GM23248 (cell line): ENCODE measurements around the gene KDM3B. TPM values are rescaled to one million over a fixed set of nuclear protein-coding genes. Genes with fewer than 3 reads are reported as not detected.
"Not testable (repeated sequence)": the region's sequence is repeated elsewhere in the genome, so short reads cannot be mapped to it uniquely, and the experiment has no call there.

Source experiments
- DNase-seq: peaks from one replicate; pipeline ENCODE4 v3.0.0-alpha.2; 2015
- H2AFZ ChIP-seq: fragments of 200-600 bp; sonication (generic); 2 replicates; pipeline ENCODE4 v1.6.1; 2016; ENCODE audit warnings: antibody characterized with exemption
- H3F3A ChIP-seq: fragments of 200-600 bp; sonication (generic); 2 replicates; pipeline ENCODE4 v1.6.1; 2016; ENCODE audit warnings: mild to moderate bottlenecking, antibody characterized with exemption, mixed run types; ENCODE audit not compliant: insufficient read depth
- H3K27ac ChIP-seq: fragments of 200-600 bp; sonication (generic); 2 replicates; pipeline ENCODE4 v1.5.1; 2016; ENCODE audit warnings: mild to moderate bottlenecking
- H3K27me3 ChIP-seq: fragments of 200-600 bp; sonication (generic); replicated peaks from 2 replicates; pipeline ENCODE4 v1.6.1; 2016; ENCODE audit warnings: mild to moderate bottlenecking; ENCODE audit not compliant: insufficient read depth
- H3K36me3 ChIP-seq: fragments of 200-600 bp; sonication (generic); 2 replicates; pipeline ENCODE4 v1.6.1; 2016; ENCODE audit warnings: low read depth, mild to moderate bottlenecking
- H3K4me1 ChIP-seq: fragments of 200-600 bp; sonication (generic); 2 replicates; pipeline ENCODE4 v1.6.1; 2016; ENCODE audit warnings: mild to moderate bottlenecking; ENCODE audit not compliant: insufficient read depth
- H3K4me2 ChIP-seq: fragments of 200-600 bp; sonication (generic); one replicate; pipeline ENCODE4 v1.6.1; 2016; ENCODE audit warnings: mild to moderate bottlenecking; ENCODE audit not compliant: unreplicated experiment
- H3K4me3 ChIP-seq: fragments of 200-600 bp; sonication (generic); 2 replicates; pipeline ENCODE4 v1.5.1; 2016; ENCODE audit warnings: mild to moderate bottlenecking
- H3K79me2 ChIP-seq: fragments of 200-600 bp; sonication (generic); 2 replicates; pipeline ENCODE4 v1.6.1; 2016; ENCODE audit warnings: mild to moderate bottlenecking; ENCODE audit not compliant: insufficient read depth
- H3K9ac ChIP-seq: fragments of 200-600 bp; sonication (generic); 2 replicates; pipeline ENCODE4 v1.6.1; 2016; ENCODE audit warnings: mild to moderate bottlenecking
- H3K9me2 ChIP-seq: fragments of 200-600 bp; sonication (generic); 2 replicates; pipeline ENCODE4 v1.6.1; 2016; ENCODE audit warnings: mixed run types, mild to moderate bottlenecking, moderate library complexity; ENCODE audit not compliant: insufficient read depth
- H3K9me3 ChIP-seq: fragments of 200-600 bp; sonication (generic); one replicate; pipeline ENCODE4 v1.6.1; 2017; ENCODE audit warnings: low read depth
- H4K20me1 ChIP-seq: fragments of 200-600 bp; sonication (generic); 2 replicates; pipeline ENCODE4 v1.6.0; 2016; ENCODE audit not compliant: insufficient read depth
- EZH2 ChIP-seq: fragments of 200-600 bp; sonication (generic); IDR thresholded peaks from 2 replicates; pipeline ENCODE4 v1.6.1; 2018; ENCODE audit warnings: antibody characterized with exemption, mild to moderate bottlenecking; ENCODE audit not compliant: insufficient read depth, poor library complexity, severe bottlenecking
- EZH2phosphoT487 ChIP-seq: fragments of 200-600 bp; sonication (generic); IDR thresholded peaks from 2 replicates; pipeline ENCODE4 v1.6.1; 2018; ENCODE audit warnings: antibody characterized with exemption, moderate library complexity, mild to moderate bottlenecking, low read depth; ENCODE audit not compliant: insufficient read depth
- WGBS, 2 experiments: methylation state at CpG; one replicate each; pipeline ENCODE4 v1.1.6; 2015 to 2017; ENCODE audit warnings: low lambda C conversion rate in 2 of 2, low coverage in 1 of 2; ENCODE audit errors: missing lambda C conversion rate in 2 of 2; 5-methylcytosine and 5-hydroxymethylcytosine counted together
- in situ Hi-C: fragments of 300-500 bp; cut with MboI; formaldehyde crosslinking; loops from 2 replicates; pipeline ENCODE4 v1.15.0; 2020
- polyA plus RNA-seq: library from polyadenylated mRNA; unstranded; fragments of >200 nt; fragmentation: Nextera tagmentation; extraction: Ambion mirVana; gene quantifications from 2 replicates; pipeline ENCODE4 v1.2.1, GENCODE V29; 2016
- total RNA-seq: library from RNA; depleted of rRNA; stranded (reverse); fragments of >200 nt; shearing (Covaris generic); gene quantifications from 2 replicates; pipeline ENCODE4 v1.2.3, GENCODE V29; 2014

KDM3B gene
- total and polyA plus RNA-seq, 2 experiments from 2014 or later = 12.6 to 28.3 TPM

DNA sequence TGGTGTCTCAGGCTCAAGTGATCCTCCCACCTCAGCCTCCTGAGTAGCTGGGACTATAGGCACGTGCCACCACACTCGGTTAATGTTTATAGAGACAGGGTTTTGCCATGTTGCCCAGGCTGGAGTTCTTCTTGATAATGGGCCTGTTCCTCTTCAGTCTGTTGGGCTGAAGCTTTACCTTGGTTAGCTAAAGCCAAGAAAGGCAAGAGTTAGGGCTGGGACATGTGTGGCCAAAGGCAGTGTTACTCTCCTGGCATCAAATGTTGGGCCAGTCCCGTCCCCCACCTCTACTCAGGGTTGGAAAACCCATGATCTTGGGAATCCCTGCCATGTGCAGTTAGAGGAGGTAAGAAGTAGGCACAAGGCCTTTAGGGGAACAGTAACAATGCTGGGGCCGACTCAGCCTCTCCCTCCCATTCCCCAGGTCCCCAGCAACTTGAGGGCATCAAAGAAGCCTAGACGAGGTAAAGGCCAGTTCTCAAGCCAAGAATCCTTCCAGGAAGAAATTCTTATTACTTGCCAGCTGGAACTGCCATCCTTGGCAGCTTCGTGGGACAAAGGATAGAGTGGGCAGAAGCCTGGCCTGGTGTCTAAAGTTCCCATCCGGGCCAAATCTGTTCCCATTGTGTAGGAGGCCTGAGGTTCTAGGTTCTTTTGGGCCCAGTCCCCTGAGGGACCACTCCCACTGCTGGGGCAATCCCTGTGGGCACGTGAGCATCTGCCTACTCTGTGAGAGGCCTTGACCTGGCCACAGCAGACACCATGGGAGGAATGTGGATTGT lies 117.2 kb downstream of the KDM3B start:
- Histone ChIP-seq H3K4me1 (peaks cover 21% of the 10 kb centered on the region), H3F3A (peaks cover 51% of the 10 kb centered on the region), H3K27me3 (no peaks in the 10 kb centered on the region), H2AFZ (no peak overlapping the region), H3K79me2 (peaks cover 37% of the 10 kb centered on the region), H3K4me2 (no peak overlapping the region), H3K9ac (no peak overlapping the region), H3K4me3 (0 out of 2 replicates have a peak overlapping the region, but pooled peaks have one; percentile 85), H3K9me3 (no peaks in the 10 kb centered on the region), H4K20me1 (peaks cover 20% of the 10 kb centered on the region), H3K27ac (peak overlapping the region; percentile 9), H3K36me3 (peaks cover 22% of the 10 kb centered on the region; the same call in 1 of the 2 replicates), H3K9me2 (no peaks in the 10 kb centered on the region)
- WGBS, 2 experiments = 15 to 23% methylated on average over 8 of the region's 8 CpGs
- peak; percentile 59 for DNase-seq
- in situ Hi-C loops = no loop called here
- TF ChIP-seq EZH2phosphoT487 (no peak), EZH2 (no peak)

DNA sequence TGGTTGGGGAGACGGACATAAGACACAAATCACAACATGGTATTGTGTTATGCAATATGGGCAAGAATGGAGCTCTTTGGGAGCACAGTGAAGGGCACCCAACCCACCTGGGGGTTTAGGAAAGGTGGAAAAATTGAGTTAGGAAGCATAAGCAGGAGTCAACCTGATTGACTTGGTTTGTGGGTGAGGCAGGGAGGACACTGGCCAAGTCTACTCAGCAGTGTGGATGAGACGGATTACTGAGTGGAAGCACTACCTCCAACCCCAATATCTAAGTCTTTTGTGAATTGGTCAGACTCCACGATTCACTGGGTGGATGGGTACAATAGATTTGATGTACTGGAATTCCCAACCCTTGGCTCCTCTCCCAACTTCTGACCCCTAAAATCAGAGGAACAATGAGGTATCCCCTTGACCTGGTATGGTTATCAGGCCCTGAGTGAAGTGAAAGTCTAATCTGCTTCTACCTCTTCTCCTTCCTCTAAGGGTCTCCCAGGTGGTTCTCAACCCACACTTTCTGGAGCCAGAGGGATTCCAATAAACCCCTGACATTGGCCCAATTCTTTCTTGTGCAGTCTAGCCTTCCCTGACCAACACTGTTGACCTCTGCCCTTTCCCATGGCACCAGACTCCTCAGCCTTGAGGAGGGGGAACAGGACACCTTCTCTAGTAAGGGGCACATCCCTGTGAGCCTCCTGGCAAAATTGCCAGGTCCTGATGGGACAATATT lies 118.0 kb downstream of the KDM3B start:
- in situ Hi-C loops = no loop called here
- WGBS, 2 experiments = 59% methylated on average over 3 of the region's 3 CpGs
- Histone ChIP-seq H3K4me2 (no peak overlapping the region), H3K27ac (peak overlapping the region; percentile 9), H3K79me2 (peaks cover 37% of the 10 kb centered on the region), H3F3A (peaks cover 51% of the 10 kb centered on the region), H3K27me3 (no peaks in the 10 kb centered on the region), H3K9ac (no peak overlapping the region), H3K4me3 (no peak overlapping the region), H2AFZ (no peak overlapping the region), H4K20me1 (peaks cover 20% of the 10 kb centered on the region), H3K4me1 (peaks cover 21% of the 10 kb centered on the region), H3K36me3 (peaks cover 22% of the 10 kb centered on the region; the same call in 1 of the 2 replicates), H3K9me3 (no peaks in the 10 kb centered on the region), H3K9me2 (no peaks in the 10 kb centered on the region)
- TF ChIP-seq EZH2phosphoT487 (no peak), EZH2 (no peak)
- DNase-seq = peak; percentile 43

DNA sequence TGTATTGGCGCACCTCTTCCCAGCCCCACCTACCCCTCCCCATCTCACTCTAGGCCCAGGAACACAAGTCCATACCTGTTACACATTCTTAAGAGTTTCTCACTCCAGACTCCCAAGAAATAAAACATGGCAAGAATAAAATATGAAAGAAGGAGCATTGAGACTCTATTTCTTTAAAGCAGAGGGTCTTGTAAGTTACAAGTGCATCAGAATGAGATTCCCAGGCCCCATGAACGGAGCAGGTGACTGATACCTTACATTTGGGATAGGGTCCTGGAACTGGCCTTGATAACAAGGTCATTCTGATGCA lies 118.5 kb downstream of the KDM3B start:
- Histone ChIP-seq H3K27ac (no peak overlapping the region), H2AFZ (no peak overlapping the region), H3K9me3 (no peaks in the 10 kb centered on the region), H3F3A (peaks cover 51% of the 10 kb centered on the region), H3K4me3 (no peak overlapping the region), H4K20me1 (peaks cover 19% of the 10 kb centered on the region), H3K9me2 (no peaks in the 10 kb centered on the region), H3K4me2 (no peak overlapping the region), H3K79me2 (peaks cover 32% of the 10 kb centered on the region), H3K36me3 (peaks cover 22% of the 10 kb centered on the region; the same call in 1 of the 2 replicates), H3K9ac (no peak overlapping the region), H3K27me3 (no peaks in the 10 kb centered on the region), H3K4me1 (peaks cover 21% of the 10 kb centered on the region)
- no peak for DNase-seq
- in situ Hi-C loops = no loop called here
- TF ChIP-seq EZH2phosphoT487 = no peak
- TF ChIP-seq EZH2 = no peak
- WGBS, 2 experiments = 68 to 83% methylated on average over 2 of the region's 2 CpGs

DNA sequence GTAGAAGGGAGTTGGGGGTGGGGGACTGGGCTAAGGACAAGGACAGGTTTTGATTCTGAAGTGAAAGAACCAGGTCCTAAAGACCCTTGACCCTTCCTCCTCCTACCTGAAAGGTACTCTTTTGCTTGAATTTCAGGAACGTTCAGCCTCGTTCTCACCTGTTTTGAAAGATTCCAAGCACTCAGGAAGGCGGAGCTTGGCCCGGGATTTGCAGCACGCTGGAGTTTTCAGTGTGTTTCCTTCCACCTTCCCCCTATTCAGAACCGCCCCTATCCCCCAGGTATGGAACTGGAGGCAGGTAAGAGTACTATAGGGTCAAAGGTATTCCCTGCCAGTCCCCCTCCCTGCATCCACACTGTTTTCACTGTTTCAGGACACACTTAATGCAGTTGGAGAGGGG lies 119.9 kb downstream of the KDM3B start:
- Histone ChIP-seq H3K36me3 (peaks cover 15% of the 10 kb centered on the region; the same call in 1 of the 2 replicates), H4K20me1 (peaks cover 14% of the 10 kb centered on the region), H3K27ac (no peak overlapping the region), H3K27me3 (no peaks in the 10 kb centered on the region), H3K4me1 (peaks cover 19% of the 10 kb centered on the region), H3K4me2 (no peak overlapping the region), H3K79me2 (peaks cover 18% of the 10 kb centered on the region), H3K9me3 (no peaks in the 10 kb centered on the region), H3K9ac (no peak overlapping the region), H3K9me2 (no peaks in the 10 kb centered on the region), H2AFZ (no peak overlapping the region), H3K4me3 (no peak overlapping the region), H3F3A (peaks cover 40% of the 10 kb centered on the region)
- in situ Hi-C loops = no loop called here
- no peak for TF ChIP-seq EZH2
- TF ChIP-seq EZH2phosphoT487 = no peak
- no peak for DNase-seq
- 26 to 27% methylated on average over 6 of the region's 6 CpGs for WGBS, 2 experiments

DNA sequence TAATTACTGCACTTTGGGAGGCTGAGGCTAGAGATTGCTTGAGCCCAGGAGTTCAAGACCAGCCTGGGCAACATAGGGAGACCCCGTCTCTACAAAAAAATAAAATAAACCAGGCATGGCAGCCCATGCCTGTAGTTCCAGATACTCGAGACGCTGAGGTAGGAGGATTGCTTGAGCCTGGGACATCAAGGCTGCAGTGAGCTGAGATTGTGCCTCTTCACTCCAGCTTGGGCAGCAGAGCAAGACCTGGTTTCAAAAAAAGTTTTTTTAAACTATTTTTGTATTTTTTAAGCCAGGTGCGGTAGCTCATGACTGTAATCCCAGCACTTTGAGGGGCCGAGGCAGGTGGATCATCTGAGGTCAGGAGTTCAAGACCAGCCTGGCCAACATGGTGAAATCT lies 120.7 kb downstream of the KDM3B start:
- H3K27me3 ChIP-seq, in situ Hi-C loops, H3K9ac ChIP-seq, H3K36me3 ChIP-seq, H2AFZ ChIP-seq, H3K4me3 ChIP-seq, H3K27ac ChIP-seq, H3K9me2 ChIP-seq, DNase-seq, H3K4me2 ChIP-seq, H3K9me3 ChIP-seq, H4K20me1 ChIP-seq: not testable (repeated sequence)
- peaks cover 10% of the 10 kb centered on the region for H3K79me2 ChIP-seq
- H3F3A ChIP-seq = peaks cover 32% of the 10 kb centered on the region
- peaks cover 11% of the 10 kb centered on the region for H3K4me1 ChIP-seq
- 87 to 89% methylated on average over 5 of the region's 5 CpGs for WGBS, 2 experiments
